WTC11 (cell line): ENCODE measurements around the gene DHRS9. TPM values are rescaled to one million over a fixed set of nuclear protein-coding genes. Genes with fewer than 3 reads are reported as not detected.

Source experiments
- ATAC-seq: fragments of 200-7000 bp; cut with Tn5 transposase; 2 replicates; pipeline ENCODE4 v1.10.0; 2021; ENCODE audit warnings: mild to moderate bottlenecking, moderate library complexity
- CTCF ChIA-PET: fragments of 300-600 bp; sonication (Branson Sonifier 250); formaldehyde crosslinking; loops from one replicate; lab custom pipeline; 2021; ENCODE audit warnings: antibody characterized with exemption; lab: Charles Lee
- POLR2A ChIA-PET: fragments of 350-600 bp; sonication (Branson Sonifier 250); formaldehyde crosslinking; loops from one replicate; lab custom pipeline; 2021; ENCODE audit warnings: antibody characterized with exemption; lab: Charles Lee
- DNase-seq: peaks from one replicate; pipeline ENCODE4 v3.0.0; 2021; ENCODE audit warnings: low spot score
- H3K27ac Mint-ChIP-seq: 2 replicates; pipeline ENCODE4 v1.8.0; 2021; ENCODE audit warnings: mixed read lengths
- H3K27me3 Mint-ChIP-seq: 2 replicates; pipeline ENCODE4 v1.8.0; 2021; ENCODE audit warnings: low read depth, mild to moderate bottlenecking, moderate library complexity, mixed read lengths
- H3K36me3 Mint-ChIP-seq: 2 replicates; pipeline ENCODE4 v1.8.0; 2021; ENCODE audit warnings: mixed read lengths
- H3K4me1 Mint-ChIP-seq: 2 replicates; pipeline ENCODE4 v1.8.0; 2022; ENCODE audit warnings: mixed read lengths
- H3K4me3 Mint-ChIP-seq: 2 replicates; pipeline ENCODE4 v1.8.0; 2021; ENCODE audit warnings: mild to moderate bottlenecking, moderate library complexity, mixed read lengths
- H3K9me3 Mint-ChIP-seq: 2 replicates; pipeline ENCODE4 v1.8.0; 2021; ENCODE audit warnings: mixed read lengths
- EMX1 ChIP-seq: fragments of 250-450 bp; sonication (Bioruptor Pico); IDR thresholded peaks from 2 replicates; pipeline ENCODE4 v1.8.0; 2021; ENCODE audit warnings: mild to moderate bottlenecking
- ESRRA ChIP-seq: sonication (generic); formaldehyde crosslinking; IDR thresholded peaks from 2 replicates; pipeline ENCODE4 v1.8.1; 2022; ENCODE audit warnings: mild to moderate bottlenecking, missing genetic modification reagents, borderline replicate concordance
- ETV6 ChIP-seq: sonication (generic); formaldehyde crosslinking; IDR thresholded peaks from 2 replicates; pipeline ENCODE4 v1.8.1; 2022; ENCODE audit warnings: mild to moderate bottlenecking, missing genetic modification reagents
- FOXJ3 ChIP-seq: sonication (generic); formaldehyde crosslinking; IDR thresholded peaks from 2 replicates; pipeline ENCODE4 v1.9.0; 2021; ENCODE audit warnings: missing genetic modification reagents, mild to moderate bottlenecking, borderline replicate concordance
- GABPB1 ChIP-seq: sonication (generic); formaldehyde crosslinking; IDR thresholded peaks from 2 replicates; pipeline ENCODE4 v1.8.1; 2023; ENCODE audit warnings: mild to moderate bottlenecking, missing genetic modification reagents
- NFE2L1 ChIP-seq: sonication (generic); formaldehyde crosslinking; IDR thresholded peaks from 2 replicates; pipeline ENCODE4 v1.8.1; 2023; ENCODE audit warnings: missing genetic modification reagents
- NR3C1 ChIP-seq: sonication (generic); formaldehyde crosslinking; conservative IDR thresholded peaks from 2 replicates; pipeline ENCODE4 v1.8.1; 2023; ENCODE audit warnings: low read depth, mild to moderate bottlenecking, missing genetic modification reagents
- PRRX2 ChIP-seq: fragments of 250-450 bp; sonication (Bioruptor Pico); IDR thresholded peaks from 2 replicates; pipeline ENCODE4 v1.8.0; 2021; ENCODE audit warnings: mild to moderate bottlenecking
- RELA ChIP-seq: sonication (generic); formaldehyde crosslinking; IDR thresholded peaks from 2 replicates; pipeline ENCODE4 v1.8.1; 2022; ENCODE audit warnings: missing genetic modification reagents, mild to moderate bottlenecking, borderline replicate concordance
- RORB ChIP-seq: fragments of 250-450 bp; sonication (Bioruptor Pico); IDR thresholded peaks from 2 replicates; pipeline ENCODE4 v1.9.0; 2021; ENCODE audit warnings: mild to moderate bottlenecking
- SMAD4 ChIP-seq: sonication (generic); formaldehyde crosslinking; IDR thresholded peaks from 2 replicates; pipeline ENCODE4 v1.8.0; 2022; ENCODE audit warnings: mild to moderate bottlenecking, missing genetic modification reagents
- SOX15 ChIP-seq: fragments of 250-450 bp; sonication (Bioruptor Pico); IDR thresholded peaks from 2 replicates; pipeline ENCODE4 v1.9.0; 2021; ENCODE audit warnings: mild to moderate bottlenecking
- TCF7 ChIP-seq: sonication (generic); formaldehyde crosslinking; IDR thresholded peaks from 2 replicates; pipeline ENCODE4 v1.8.0; 2022; ENCODE audit warnings: mild to moderate bottlenecking, low read depth, missing genetic modification reagents, moderate library complexity
- ZNF317 ChIP-seq: sonication (generic); formaldehyde crosslinking; IDR thresholded peaks from 2 replicates; pipeline ENCODE4 v1.8.1; 2023; ENCODE audit warnings: low read depth, mild to moderate bottlenecking, moderate library complexity, missing genetic modification reagents, borderline replicate concordance
- ZNF416 ChIP-seq: fragments of 250-450 bp; sonication (Bioruptor Pico); IDR thresholded peaks from 2 replicates; pipeline ENCODE4 v1.9.0; 2021; ENCODE audit warnings: mild to moderate bottlenecking, inconsistent platforms
- total RNA-seq: library from RNA; stranded (reverse); gene quantifications from 3 replicates; pipeline ENCODE4 v1.2.3, GENCODE V29; 2021
- TF ChIP-seq, protein P1 (sequence below): sonication (generic); formaldehyde crosslinking; IDR thresholded peaks from 2 replicates; pipeline ENCODE4 v1.8.0; 2022; ENCODE audit warnings: missing genetic modification reagents
- TF ChIP-seq, protein P2 (sequence below): sonication (generic); formaldehyde crosslinking; IDR thresholded peaks from 2 replicates; pipeline ENCODE4 v1.8.1; 2023; ENCODE audit warnings: mild to moderate bottlenecking, missing genetic modification reagents
- TF ChIP-seq, protein P3 (sequence below): fragments of 250-450 bp; sonication (Bioruptor Pico); IDR thresholded peaks from 2 replicates; pipeline ENCODE4 v1.9.0; 2021; ENCODE audit warnings: moderate library complexity, mild to moderate bottlenecking, inconsistent platforms, borderline replicate concordance
- TF ChIP-seq, protein P4 (sequence below): fragments of 250-450 bp; sonication (Bioruptor Pico); IDR thresholded peaks from 2 replicates; pipeline ENCODE4 v2.1.2; 2022; ENCODE audit warnings: mild to moderate bottlenecking, moderate library complexity
- TF ChIP-seq, protein P5 (sequence below): sonication (generic); formaldehyde crosslinking; IDR thresholded peaks from 2 replicates; pipeline ENCODE4 v1.8.0; 2022; ENCODE audit warnings: mild to moderate bottlenecking, missing genetic modification reagents

DHRS9 gene
- total RNA-seq, 1 experiment from 2014 or later = not detected

DNA sequence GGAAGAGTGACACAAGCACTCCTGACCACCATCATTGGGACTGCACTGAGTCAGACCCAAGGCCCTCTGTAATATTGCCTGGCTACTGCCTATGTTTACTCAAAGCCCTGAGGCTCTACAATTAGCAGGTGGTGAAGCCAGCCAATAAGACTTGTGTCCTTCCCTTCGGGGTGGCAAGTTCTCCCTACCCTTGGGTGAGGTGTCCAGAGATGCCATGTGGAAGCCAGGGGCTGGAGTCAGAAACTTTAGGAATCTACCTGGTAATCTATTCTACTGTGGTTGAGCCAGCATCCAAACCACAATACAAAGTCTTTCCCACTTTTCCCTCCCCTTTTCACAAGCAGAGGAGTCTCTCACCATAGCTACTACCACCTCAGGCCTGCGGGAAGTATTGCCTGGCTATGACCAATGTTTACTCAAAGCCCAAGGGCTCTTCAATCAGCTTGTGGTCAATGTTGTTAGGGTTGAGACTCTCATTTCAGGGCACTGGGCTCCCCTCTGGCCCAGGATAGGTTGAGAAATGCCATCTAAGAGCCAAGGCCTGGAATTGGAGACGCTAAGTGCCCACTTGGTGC is 17.6 kb downstream of the DHRS9 start:
- H3K27me3 Mint-ChIP-seq = no peaks in the 10 kb centered on the region
- no peak for TF ChIP-seq RORB (CRISPR knock-in tag)
- TF ChIP-seq, protein P1, sequence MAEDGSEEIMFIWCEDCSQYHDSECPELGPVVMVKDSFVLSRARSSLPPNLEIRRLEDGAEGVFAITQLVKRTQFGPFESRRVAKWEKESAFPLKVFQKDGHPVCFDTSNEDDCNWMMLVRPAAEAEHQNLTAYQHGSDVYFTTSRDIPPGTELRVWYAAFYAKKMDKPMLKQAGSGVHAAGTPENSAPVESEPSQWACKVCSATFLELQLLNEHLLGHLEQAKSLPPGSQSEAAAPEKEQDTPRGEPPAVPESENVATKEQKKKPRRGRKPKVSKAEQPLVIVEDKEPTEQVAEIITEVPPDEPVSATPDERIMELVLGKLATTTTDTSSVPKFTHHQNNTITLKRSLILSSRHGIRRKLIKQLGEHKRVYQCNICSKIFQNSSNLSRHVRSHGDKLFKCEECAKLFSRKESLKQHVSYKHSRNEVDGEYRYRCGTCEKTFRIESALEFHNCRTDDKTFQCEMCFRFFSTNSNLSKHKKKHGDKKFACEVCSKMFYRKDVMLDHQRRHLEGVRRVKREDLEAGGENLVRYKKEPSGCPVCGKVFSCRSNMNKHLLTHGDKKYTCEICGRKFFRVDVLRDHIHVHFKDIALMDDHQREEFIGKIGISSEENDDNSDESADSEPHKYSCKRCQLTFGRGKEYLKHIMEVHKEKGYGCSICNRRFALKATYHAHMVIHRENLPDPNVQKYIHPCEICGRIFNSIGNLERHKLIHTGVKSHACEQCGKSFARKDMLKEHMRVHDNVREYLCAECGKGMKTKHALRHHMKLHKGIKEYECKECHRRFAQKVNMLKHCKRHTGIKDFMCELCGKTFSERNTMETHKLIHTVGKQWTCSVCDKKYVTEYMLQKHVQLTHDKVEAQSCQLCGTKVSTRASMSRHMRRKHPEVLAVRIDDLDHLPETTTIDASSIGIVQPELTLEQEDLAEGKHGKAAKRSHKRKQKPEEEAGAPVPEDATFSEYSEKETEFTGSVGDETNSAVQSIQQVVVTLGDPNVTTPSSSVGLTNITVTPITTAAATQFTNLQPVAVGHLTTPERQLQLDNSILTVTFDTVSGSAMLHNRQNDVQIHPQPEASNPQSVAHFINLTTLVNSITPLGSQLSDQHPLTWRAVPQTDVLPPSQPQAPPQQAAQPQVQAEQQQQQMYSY (CRISPR knock-in tag) = no peak
- TF ChIP-seq ETV6 (CRISPR knock-in tag) = no peak
- TF ChIP-seq FOXJ3 (CRISPR knock-in tag) = no peak
- TF ChIP-seq, protein P2, sequence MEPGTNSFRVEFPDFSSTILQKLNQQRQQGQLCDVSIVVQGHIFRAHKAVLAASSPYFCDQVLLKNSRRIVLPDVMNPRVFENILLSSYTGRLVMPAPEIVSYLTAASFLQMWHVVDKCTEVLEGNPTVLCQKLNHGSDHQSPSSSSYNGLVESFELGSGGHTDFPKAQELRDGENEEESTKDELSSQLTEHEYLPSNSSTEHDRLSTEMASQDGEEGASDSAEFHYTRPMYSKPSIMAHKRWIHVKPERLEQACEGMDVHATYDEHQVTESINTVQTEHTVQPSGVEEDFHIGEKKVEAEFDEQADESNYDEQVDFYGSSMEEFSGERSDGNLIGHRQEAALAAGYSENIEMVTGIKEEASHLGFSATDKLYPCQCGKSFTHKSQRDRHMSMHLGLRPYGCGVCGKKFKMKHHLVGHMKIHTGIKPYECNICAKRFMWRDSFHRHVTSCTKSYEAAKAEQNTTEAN (CRISPR knock-in tag) = no peak
- TF ChIP-seq, protein P3, sequence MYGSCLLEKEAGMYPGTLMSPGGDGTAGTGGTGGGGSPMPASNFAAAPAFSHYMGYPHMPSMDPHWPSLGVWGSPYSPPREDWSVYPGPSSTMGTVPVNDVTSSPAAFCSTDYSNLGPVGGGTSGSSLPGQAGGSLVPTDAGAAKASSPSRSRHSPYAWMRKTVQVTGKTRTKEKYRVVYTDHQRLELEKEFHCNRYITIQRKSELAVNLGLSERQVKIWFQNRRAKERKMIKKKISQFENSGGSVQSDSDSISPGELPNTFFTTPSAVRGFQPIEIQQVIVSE (CRISPR knock-in tag) = no peak
- TF ChIP-seq SOX15 (CRISPR knock-in tag) = no peak
- TF ChIP-seq PRRX2 = no peak
- no peak for TF ChIP-seq NFE2L1
- TF ChIP-seq, protein P4, sequence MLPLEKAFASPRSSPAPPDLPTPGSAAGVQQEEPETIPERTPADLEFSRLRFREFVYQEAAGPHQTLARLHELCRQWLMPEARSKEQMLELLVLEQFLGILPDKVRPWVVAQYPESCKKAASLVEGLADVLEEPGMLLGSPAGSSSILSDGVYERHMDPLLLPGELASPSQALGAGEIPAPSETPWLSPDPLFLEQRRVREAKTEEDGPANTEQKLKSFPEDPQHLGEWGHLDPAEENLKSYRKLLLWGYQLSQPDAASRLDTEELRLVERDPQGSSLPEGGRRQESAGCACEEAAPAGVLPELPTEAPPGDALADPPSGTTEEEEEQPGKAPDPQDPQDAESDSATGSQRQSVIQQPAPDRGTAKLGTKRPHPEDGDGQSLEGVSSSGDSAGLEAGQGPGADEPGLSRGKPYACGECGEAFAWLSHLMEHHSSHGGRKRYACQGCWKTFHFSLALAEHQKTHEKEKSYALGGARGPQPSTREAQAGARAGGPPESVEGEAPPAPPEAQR (CRISPR knock-in tag) = no peak
- no peak for TF ChIP-seq ESRRA
- no peak for TF ChIP-seq EMX1 (CRISPR knock-in tag)
- no peak for TF ChIP-seq GABPB1 (CRISPR knock-in tag)
- TF ChIP-seq NR3C1 (CRISPR knock-in tag) = no peak
- no peak for TF ChIP-seq ZNF317 (CRISPR knock-in tag)
- TF ChIP-seq ZNF416 (CRISPR knock-in tag) = no peak
- TF ChIP-seq, all 79 proteins: peak for 0
- DNase-seq = no peak
- Mint-ChIP-seq H3K4me1 (peaks cover 8% of the 10 kb centered on the region), H3K9me3 (no peaks in the 10 kb centered on the region), H3K27ac (no peak overlapping the region), H3K4me3 (no peak overlapping the region), H3K36me3 (no peaks in the 10 kb centered on the region)
- ChIA-PET CTCF (no interaction called here), POLR2A (no interaction called here)
- no peak for ATAC-seq

DNA sequence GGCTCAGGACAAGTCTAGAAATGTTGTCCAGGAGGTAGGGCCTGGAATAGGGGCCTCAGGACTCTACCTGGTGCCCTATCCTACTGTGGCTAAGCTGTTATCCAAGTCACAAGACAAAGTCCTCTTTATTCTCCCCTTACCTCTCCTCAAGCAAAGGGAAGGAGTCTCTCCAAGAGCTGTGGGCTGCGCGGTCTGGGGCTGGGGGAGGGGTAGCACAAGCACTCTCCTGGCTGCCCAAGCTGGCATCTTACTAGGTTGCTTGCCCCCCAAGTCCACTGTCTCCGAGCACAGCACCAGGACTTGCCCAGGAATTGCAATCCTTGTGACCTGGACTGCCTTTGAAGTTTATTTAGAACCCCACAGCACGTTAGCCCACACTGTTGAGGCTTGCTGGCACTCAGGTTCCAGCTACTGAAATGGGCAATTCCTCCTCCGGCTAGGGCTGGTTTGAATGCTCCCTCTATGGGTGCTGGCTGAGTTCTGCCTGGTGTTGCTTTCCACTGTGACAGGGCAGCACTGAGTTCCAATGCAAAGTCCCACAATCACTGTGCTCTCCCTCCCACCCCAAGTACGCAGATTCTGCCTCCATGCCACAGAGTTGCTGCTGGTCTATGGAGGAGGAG is 18.5 kb downstream of the DHRS9 start:
- POLR2A ChIA-PET = no interaction called here
- Mint-ChIP-seq H3K27ac (no peak overlapping the region), H3K4me1 (peaks cover 8% of the 10 kb centered on the region), H3K4me3 (no peak overlapping the region), H3K9me3 (no peaks in the 10 kb centered on the region), H3K27me3 (no peaks in the 10 kb centered on the region), H3K36me3 (no peaks in the 10 kb centered on the region)
- ATAC-seq (peak; percentile 79), DNase-seq (no peak)
- CTCF ChIA-PET = interaction anchor here (0.6 to 1.0 kb wide), 4 partner anchors 12 to 144 kb away, joined by 3 read pairs; no protein-coding TSS in a partner anchor
- TF ChIP-seq, protein P5, sequence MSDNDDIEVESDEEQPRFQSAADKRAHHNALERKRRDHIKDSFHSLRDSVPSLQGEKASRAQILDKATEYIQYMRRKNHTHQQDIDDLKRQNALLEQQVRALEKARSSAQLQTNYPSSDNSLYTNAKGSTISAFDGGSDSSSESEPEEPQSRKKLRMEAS (CRISPR knock-in tag) = no peak
- TF ChIP-seq, protein P1 (CRISPR knock-in tag) = no peak
- TF ChIP-seq TCF7 (CRISPR knock-in tag) (no peak), SMAD4 (CRISPR knock-in tag) (no peak), RELA (CRISPR knock-in tag) (no peak)
